Activated B cell treated with CpG ODN at 0.5 μM for 24 hours (primary cell): ENCODE data around the gene BMI1. TPM values are rescaled to one million over a fixed set of nuclear protein-coding genes. Genes with fewer than 3 reads are reported as not detected.
"Not testable (repeated sequence)": the region's sequence is repeated elsewhere in the genome, so short reads cannot be mapped to it uniquely, and the experiment has no call there.

Source experiments
- ATAC-seq: fragments of 200-7000 bp; cut with Tn5 transposase; one replicate; pipeline ENCODE4 v1.10.0; 2021; ENCODE audit warnings: low read depth, mild to moderate bottlenecking, moderate library complexity
- CTCF ChIA-PET: fragments of 350-600 bp; sonication (Branson Sonifier 250); formaldehyde crosslinking; loops from one replicate; lab custom pipeline; 2021; ENCODE audit warnings: antibody characterized with exemption; lab: Charles Lee
- POLR2A ChIA-PET: fragments of 350-600 bp; sonication (Branson Sonifier 250); formaldehyde crosslinking; loops from one replicate; lab custom pipeline; 2021; ENCODE audit warnings: antibody characterized with exemption; lab: Charles Lee
- DNase-seq: peaks from one replicate; pipeline ENCODE4 v3.0.0; 2022
- H3K27ac Mint-ChIP-seq: one replicate; pipeline ENCODE4 v1.8.0; 2020; ENCODE audit warnings: mixed read lengths
- H3K27me3 Mint-ChIP-seq: one replicate; pipeline ENCODE4 v1.8.0; 2021; ENCODE audit warnings: mixed read lengths
- H3K36me3 Mint-ChIP-seq: one replicate; pipeline ENCODE4 v1.8.0; 2021; ENCODE audit warnings: low read depth, mixed read lengths
- H3K4me1 Mint-ChIP-seq: one replicate; pipeline ENCODE4 v1.8.0; 2021; ENCODE audit warnings: mixed read lengths
- H3K4me3 Mint-ChIP-seq: one replicate; pipeline ENCODE4 v1.8.0; 2020; ENCODE audit warnings: mild to moderate bottlenecking, mixed read lengths
- H3K9me3 Mint-ChIP-seq: one replicate; pipeline ENCODE4 v1.8.0; 2020; ENCODE audit warnings: mixed read lengths
- CTCF ChIP-seq: fragments of 200-600 bp; IDR thresholded peaks from one replicate; pipeline ENCODE4 v1.8.0; 2022; ENCODE audit warnings: antibody characterized with exemption, mild to moderate bottlenecking
- intact Hi-C: fragments of 100-400 bp; cut with micrococcal nuclease; formaldehyde crosslinking; loops from one replicate; pipeline ENCODE4 v1.15.1; 2024
- total RNA-seq: library from RNA; stranded (reverse); gene quantifications from 2 replicates; pipeline ENCODE4 v1.2.3, GENCODE V29; 2022

The BMI1 gene
- total RNA-seq, 1 donor from 2014 or later, result 70.1 TPM

GRCh38 chr10:22308390-22308789, 12.5 kb upstream of the BMI1 start:
- no peaks in the 10 kb centered on the region for H3K9me3 Mint-ChIP-seq
- no peaks in the 10 kb centered on the region for H3K36me3 Mint-ChIP-seq
- H3K27ac Mint-ChIP-seq, result no peak overlapping the region
- no peak for DNase-seq
- no peak for TF ChIP-seq CTCF
- ATAC-seq, result peak; percentile 28
- POLR2A ChIA-PET, result interaction anchor here (1.5 kb wide), 1 partner anchor 8 kb away, joined by 8 read pairs; the partner anchor contains the start of gene COMMD3
- no peak overlapping the region for H3K4me3 Mint-ChIP-seq
- H3K4me1 Mint-ChIP-seq, result no peaks in the 10 kb centered on the region
- intact Hi-C loops, result no loop called here
- CTCF ChIA-PET, result no interaction called here
- peaks cover 1% of the 10 kb centered on the region for H3K27me3 Mint-ChIP-seq

- Mint-ChIP-seq H3K27me3 (peaks cover 1% of the 10 kb centered on the region), H3K4me1 (no peaks in the 10 kb centered on the region), H3K27ac (no peak overlapping the region), H3K36me3 (no peaks in the 10 kb centered on the region), H3K9me3 (no peaks in the 10 kb centered on the region), H3K4me3 (no peak overlapping the region)
- intact Hi-C loops, result no loop called here
- ChIA-PET POLR2A (no interaction called here), CTCF (no interaction called here)
- no peak for ATAC-seq
- DNase-seq, result no peak
- no peak for TF ChIP-seq CTCF
Observed at GRCh38 chr10:22309180-22310000, 11.5 kb upstream of the BMI1 start.

GRCh38 chr10:22310012-22310411, 10.9 kb upstream of the BMI1 start:
- ATAC-seq, H3K4me3 Mint-ChIP-seq, H3K27me3 Mint-ChIP-seq: not testable (repeated sequence)

GRCh38 chr10:22310928-22311327, 10.0 kb upstream of the BMI1 start:
- ChIA-PET POLR2A (no interaction called here), CTCF (no interaction called here)
- intact Hi-C loops, result loop anchor here (10.0 kb wide), 1 partner anchor 784 kb away; the partner anchor contains the start of gene MSRB2
- Mint-ChIP-seq H3K27me3 (no peaks in the 10 kb centered on the region), H3K4me1 (peaks cover 11% of the 10 kb centered on the region), H3K36me3 (peaks cover 3% of the 10 kb centered on the region), H3K27ac (no peak overlapping the region), H3K4me3 (no peak overlapping the region), H3K9me3 (no peaks in the 10 kb centered on the region)
- DNase-seq (no peak), ATAC-seq (no peak)
- TF ChIP-seq CTCF, result no peak

More at GRCh38 chr10:22310012-22310411, 10.9 kb upstream of the BMI1 start:
- H3K36me3 Mint-ChIP-seq, H3K27ac Mint-ChIP-seq, DNase-seq, H3K9me3 Mint-ChIP-seq, H3K4me1 Mint-ChIP-seq, CTCF ChIA-PET, POLR2A ChIA-PET: not testable (repeated sequence)
- intact Hi-C loops, result loop anchor here (10.0 kb wide), 1 partner anchor 785 kb away; the partner anchor contains the start of gene MSRB2

- H3K4me1 Mint-ChIP-seq, result peaks cover 36% of the 10 kb centered on the region
- DNase-seq, result no peak
- TF ChIP-seq CTCF, result no peak
- H3K9me3 Mint-ChIP-seq, result no peaks in the 10 kb centered on the region
- ATAC-seq, result no peak
- POLR2A ChIA-PET, result interaction anchor here (0.7 to 5.0 kb wide), 7 partner anchors 10 to 122 kb away, joined by 3 to 86 read pairs (median 15); no protein-coding TSS in a partner anchor
- intact Hi-C loops, result loop anchor here (5.0 to 10.0 kb wide), 3 partner anchors 292 to 780 kb away; partner anchors contain the start of gene MSRB2
- H3K4me3 Mint-ChIP-seq, result peak overlapping the region; percentile 97
- CTCF ChIA-PET, result interaction anchor here (2.2 kb wide), 1 partner anchor 61 kb away, joined by 6 read pairs; no protein-coding TSS in a partner anchor
- peak overlapping the region; percentile 97 for H3K27ac Mint-ChIP-seq
- no peaks in the 10 kb centered on the region for H3K27me3 Mint-ChIP-seq
- H3K36me3 Mint-ChIP-seq, result peaks cover 11% of the 10 kb centered on the region
Observed at GRCh38 chr10:22314852-22315251, 6.0 kb upstream of the BMI1 start.
